Astrocyte (in vitro differentiated cells and primary cell): ENCODE measurements around the gene UBE2E2. TPM values are rescaled to one million over a fixed set of nuclear protein-coding genes. Genes with fewer than 3 reads are reported as not detected.

Experiments
- DNase-seq: peaks from one replicate; pipeline ENCODE4 v3.0.0-alpha.2; 2010; ENCODE audit warnings: low read depth
- FAIRE-seq: peaks from 2 replicates; lab custom pipeline; 2011; peaks lifted over from hg19 to GRCh38; lab: Jason Lieb, UNC
- H2AFZ ChIP-seq: 2 replicates; pipeline ENCODE4 v1.6.0; 2012; ENCODE audit warnings: low read depth, low read length, inconsistent platforms
- H3K27ac ChIP-seq: 2 replicates; pipeline ENCODE4 v1.5.1; 2011; ENCODE audit warnings: low read depth, low read length, inconsistent platforms
- H3K27me3 ChIP-seq: 2 replicates; pipeline ENCODE4 v1.6.0; 2011; ENCODE audit warnings: low read length, inconsistent platforms; ENCODE audit not compliant: insufficient read depth
- H3K36me3 ChIP-seq: 2 replicates; pipeline ENCODE4 v1.5.1; 2011; ENCODE audit warnings: low read length, inconsistent platforms; ENCODE audit not compliant: insufficient read depth
- H3K4me1 ChIP-seq: 2 replicates; pipeline ENCODE4 v1.5.1; 2011; ENCODE audit warnings: low read length, inconsistent platforms; ENCODE audit not compliant: insufficient read depth
- H3K4me2 ChIP-seq: 2 replicates; pipeline ENCODE4 v1.6.0; 2012; ENCODE audit warnings: low read length, inconsistent platforms
- H3K4me3 ChIP-seq: 2 replicates; pipeline ENCODE4 v1.5.1; 2011; ENCODE audit warnings: low read depth, mild to moderate bottlenecking, low read length, inconsistent platforms; ENCODE audit not compliant: insufficient read depth
- H3K79me2 ChIP-seq: 2 replicates; pipeline ENCODE4 v1.6.0; 2012; ENCODE audit warnings: mild to moderate bottlenecking, low read length, inconsistent platforms; ENCODE audit not compliant: insufficient read depth
- H3K9ac ChIP-seq: 2 replicates; pipeline ENCODE4 v1.6.0; 2012; ENCODE audit warnings: mild to moderate bottlenecking, low read length, inconsistent platforms
- H3K9me3 ChIP-seq: 2 replicates; pipeline ENCODE4 v1.5.1; 2012; ENCODE audit warnings: low read depth, mild to moderate bottlenecking, low read length, inconsistent platforms; ENCODE audit not compliant: insufficient read depth
- H4K20me1 ChIP-seq: 2 replicates; pipeline ENCODE4 v1.6.0; 2012; ENCODE audit warnings: low read length, inconsistent platforms; ENCODE audit not compliant: insufficient read depth
- H3K27ac Mint-ChIP-seq: one replicate; pipeline ENCODE4 v1.8.0; 2021; ENCODE audit warnings: mild to moderate bottlenecking, mixed read lengths; ENCODE audit not compliant: unreplicated experiment
- H3K27me3 Mint-ChIP-seq: one replicate; pipeline ENCODE4 v1.8.0; 2021; ENCODE audit warnings: low read depth, mixed read lengths; ENCODE audit not compliant: unreplicated experiment
- H3K36me3 Mint-ChIP-seq: one replicate; pipeline ENCODE4 v1.8.0; 2021; ENCODE audit warnings: low read depth, mixed read lengths; ENCODE audit not compliant: unreplicated experiment
- H3K4me1 Mint-ChIP-seq: one replicate; pipeline ENCODE4 v1.8.0; 2021; ENCODE audit warnings: low read depth, mixed read lengths; ENCODE audit not compliant: unreplicated experiment
- H3K4me3 Mint-ChIP-seq: one replicate; pipeline ENCODE4 v1.8.0; 2021; ENCODE audit warnings: mild to moderate bottlenecking, moderate library complexity, mixed read lengths; ENCODE audit not compliant: unreplicated experiment
- H3K9me3 Mint-ChIP-seq: one replicate; pipeline ENCODE4 v1.8.0; 2021; ENCODE audit warnings: mild to moderate bottlenecking, mixed read lengths; ENCODE audit not compliant: unreplicated experiment
- CTCF ChIP-seq: IDR thresholded peaks from 2 replicates; pipeline ENCODE4 v1.5.1; 2011; ENCODE audit warnings: low read depth, mild to moderate bottlenecking, inconsistent platforms, low read length, moderate library complexity; ENCODE audit not compliant: insufficient read depth
- EZH2 ChIP-seq: IDR thresholded peaks from 2 replicates; pipeline ENCODE4 v1.6.1; 2012; ENCODE audit warnings: mild to moderate bottlenecking, low read length, inconsistent platforms; ENCODE audit not compliant: insufficient read depth
- total RNA-seq: library from RNA; stranded (reverse); gene quantifications from 2 replicates; pipeline ENCODE4 v1.2.1, GENCODE V29; 2021

UBE2E2 gene
- total RNA-seq, 1 donor from 2014 or later: 89.8 TPM

GRCh38 chr3:23549148-23549910, 346.2 kb downstream of the UBE2E2 start:
- Histone ChIP-seq H3K9ac (no peak overlapping the region), H3K27ac (no peak overlapping the region), H3K4me3 (no peak overlapping the region), H2AFZ (no peak overlapping the region), H3K9me3 (no peaks in the 10 kb centered on the region), H4K20me1 (no peaks in the 10 kb centered on the region), H3K27me3 (peaks cover 2% of the 10 kb centered on the region), H3K36me3 (no peaks in the 10 kb centered on the region), H3K4me2 (no peak overlapping the region), H3K4me1 (no peaks in the 10 kb centered on the region), H3K79me2 (no peaks in the 10 kb centered on the region)
- FAIRE-seq: no peak
- TF ChIP-seq CTCF (no peak), EZH2 (no peak)
- no peaks in the 10 kb centered on the region for H3K27me3 Mint-ChIP-seq
- no peak for DNase-seq
- peaks cover 8% of the 10 kb centered on the region for H3K36me3 Mint-ChIP-seq
- no peak overlapping the region for H3K27ac Mint-ChIP-seq
- peaks cover 34% of the 10 kb centered on the region for H3K4me1 Mint-ChIP-seq
- peaks cover 6% of the 10 kb centered on the region for H3K9me3 Mint-ChIP-seq
- H3K4me3 Mint-ChIP-seq: peak overlapping the region; percentile 40

GRCh38 chr3:23550402-23550801, 347.3 kb downstream of the UBE2E2 start:
- Mint-ChIP-seq H3K27ac (no peak overlapping the region), H3K4me3 (no peak overlapping the region), H3K9me3 (peaks cover 4% of the 10 kb centered on the region), H3K36me3 (peaks cover 4% of the 10 kb centered on the region), H3K27me3 (no peaks in the 10 kb centered on the region), H3K4me1 (peaks cover 34% of the 10 kb centered on the region)
- no peak for TF ChIP-seq EZH2
- no peak for TF ChIP-seq CTCF
- H3K27me3 ChIP-seq: peaks cover 2% of the 10 kb centered on the region
- no peaks in the 10 kb centered on the region for H3K79me2 ChIP-seq
- H3K4me2 ChIP-seq: no peak overlapping the region
- H2AFZ ChIP-seq: no peak overlapping the region
- no peaks in the 10 kb centered on the region for H4K20me1 ChIP-seq
- FAIRE-seq: no peak
- no peak overlapping the region for H3K4me3 ChIP-seq
- no peaks in the 10 kb centered on the region for H3K9me3 ChIP-seq
- DNase-seq: no peak
- no peak overlapping the region for H3K9ac ChIP-seq
- no peaks in the 10 kb centered on the region for H3K36me3 ChIP-seq
- no peaks in the 10 kb centered on the region for H3K4me1 ChIP-seq
- H3K27ac ChIP-seq: no peak overlapping the region

GRCh38 chr3:23552506-23552905, 349.4 kb downstream of the UBE2E2 start:
- H3K27me3 ChIP-seq: peaks cover 2% of the 10 kb centered on the region
- FAIRE-seq (peak; percentile 9), DNase-seq (no peak)
- peaks cover 1% of the 10 kb centered on the region for H3K9me3 Mint-ChIP-seq
- H3K27ac ChIP-seq: no peak overlapping the region
- no peaks in the 10 kb centered on the region for H3K36me3 ChIP-seq
- H3K4me3 ChIP-seq: no peak overlapping the region
- H3K4me1 ChIP-seq: no peaks in the 10 kb centered on the region
- no peaks in the 10 kb centered on the region for H3K79me2 ChIP-seq
- no peaks in the 10 kb centered on the region for H3K36me3 Mint-ChIP-seq
- no peak overlapping the region for H2AFZ ChIP-seq
- no peak overlapping the region for H3K4me2 ChIP-seq
- TF ChIP-seq EZH2 (no peak), CTCF (no peak)
- H3K27ac Mint-ChIP-seq: no peak overlapping the region
- no peaks in the 10 kb centered on the region for H4K20me1 ChIP-seq
- H3K9me3 ChIP-seq: no peaks in the 10 kb centered on the region
- H3K4me3 Mint-ChIP-seq: no peak overlapping the region
- H3K27me3 Mint-ChIP-seq: no peaks in the 10 kb centered on the region
- peaks cover 34% of the 10 kb centered on the region for H3K4me1 Mint-ChIP-seq
- H3K9ac ChIP-seq: no peak overlapping the region
